ENCODE results near the gene FCHSD2. TPM values are rescaled to one million over a fixed set of nuclear protein-coding genes. Genes with fewer than 3 reads are reported as not detected.

The FCHSD2 gene
- total and polyA plus RNA-seq, 3 experiments from 2014 or later, result 21.2 to 28.3 (median 28.0) TPM

- no peaks in the 10 kb centered on the region for H3K9me3 ChIP-seq (ENCODE audit: low read length)
- no peak overlapping the region for H3K4me3 ChIP-seq (ENCODE audit: low read length)
- ChIA-PET POLR2A (no interaction called here), CTCF (interaction anchor here (1.4 to 1.8 kb wide), 3 partner anchors 8 to 10 kb away, joined by 3 to 8 read pairs (median 4); no protein-coding TSS in a partner anchor)
- Mint-ChIP-seq H3K36me3 (no peaks in the 10 kb centered on the region), H3K4me3 (no peak overlapping the region), H3K27me3 (peaks cover 10 to 24% of the 10 kb centered on the region in 2 donors), H3K27ac (no peak overlapping the region), H3K4me1 (peaks cover 3 to 4% (median 4%) of the 10 kb centered on the region in 3 donors), H3K9me3 (no peaks in the 10 kb centered on the region)
- H3K4me1 ChIP-seq (ENCODE audit: insufficient read depth, low read length), result peaks cover 3% of the 10 kb centered on the region
- H3K27ac ChIP-seq (ENCODE audit: low read depth, low read length), result no peak overlapping the region
- H3K36me3 ChIP-seq (ENCODE audit: insufficient read depth, low read length), result no peaks in the 10 kb centered on the region
- no peaks in the 10 kb centered on the region for H3K27me3 ChIP-seq (ENCODE audit: insufficient read depth, low read length, poor library complexity, severe bottlenecking)
- no peak for DNase-seq
Measured at GRCh38 chr11:73186294-73186850, 44.3 kb upstream of the FCHSD2 start.

- Mint-ChIP-seq H3K9me3 (no peaks in the 10 kb centered on the region), H3K27ac (no peak overlapping the region), H3K4me3 (no peak overlapping the region), H3K27me3 (peaks cover 10 to 24% of the 10 kb centered on the region in 2 donors), H3K36me3 (no peaks in the 10 kb centered on the region), H3K4me1 (peaks cover 3 to 4% (median 4%) of the 10 kb centered on the region in 3 donors)
- no peak for DNase-seq
- POLR2A ChIA-PET, result no interaction called here
- H3K4me3 ChIP-seq (ENCODE audit: low read length), result no peak overlapping the region
- no peaks in the 10 kb centered on the region for H3K36me3 ChIP-seq (ENCODE audit: insufficient read depth, low read length)
- no peaks in the 10 kb centered on the region for H3K27me3 ChIP-seq (ENCODE audit: insufficient read depth, low read length, poor library complexity, severe bottlenecking)
- no peak overlapping the region for H3K27ac ChIP-seq (ENCODE audit: low read depth, low read length)
- CTCF ChIA-PET, result interaction anchor here (0.6 to 1.9 kb wide), 5 partner anchors 8 to 150 kb away, joined by 3 to 8 read pairs (median 4); no protein-coding TSS in a partner anchor
- peaks cover 3% of the 10 kb centered on the region for H3K4me1 ChIP-seq (ENCODE audit: insufficient read depth, low read length)
- H3K9me3 ChIP-seq (ENCODE audit: low read length), result no peaks in the 10 kb centered on the region
Measured at GRCh38 chr11:73185680-73186293, 43.7 kb upstream of the FCHSD2 start.

- H3K27me3 ChIP-seq (ENCODE audit: insufficient read depth, low read length, poor library complexity, severe bottlenecking), result no peaks in the 10 kb centered on the region
- ChIA-PET POLR2A (no interaction called here), CTCF (interaction anchor here (0.6 to 1.9 kb wide), 6 partner anchors 9 to 354 kb away, joined by 3 to 4 read pairs (median 3); no protein-coding TSS in a partner anchor)
- no peaks in the 10 kb centered on the region for H3K9me3 ChIP-seq (ENCODE audit: low read length)
- Mint-ChIP-seq H3K36me3 (no peaks in the 10 kb centered on the region), H3K27ac (no peak overlapping the region), H3K4me1 (peaks cover 3 to 4% (median 4%) of the 10 kb centered on the region in 3 donors), H3K4me3 (no peak overlapping the region), H3K27me3 (peaks cover 10 to 24% of the 10 kb centered on the region in 2 donors), H3K9me3 (no peaks in the 10 kb centered on the region)
- no peak overlapping the region for H3K27ac ChIP-seq (ENCODE audit: low read depth, low read length)
- peaks cover 3% of the 10 kb centered on the region for H3K4me1 ChIP-seq (ENCODE audit: insufficient read depth, low read length)
- no peak overlapping the region for H3K4me3 ChIP-seq (ENCODE audit: low read length)
- H3K36me3 ChIP-seq (ENCODE audit: insufficient read depth, low read length), result no peaks in the 10 kb centered on the region
- DNase-seq, result peak in 4 of 5 donors; percentile 17 to 53 (median 21)
Measured at GRCh38 chr11:73184953-73185671, 43.0 kb upstream of the FCHSD2 start.

GRCh38 chr11:73182824-73183321 is 40.8 kb upstream of the FCHSD2 start:
- ChIA-PET POLR2A (no interaction called here), CTCF (no interaction called here)
- H3K4me3 Mint-ChIP-seq, result no peak overlapping the region
- H3K36me3 Mint-ChIP-seq, result no peaks in the 10 kb centered on the region
- Histone ChIP-seq H3K4me3 (ENCODE audit: low read length) (no peak overlapping the region), H3K27ac (ENCODE audit: low read depth, low read length) (no peak overlapping the region), H3K9me3 (ENCODE audit: low read length) (no peaks in the 10 kb centered on the region), H3K27me3 (ENCODE audit: insufficient read depth, low read length, poor library complexity, severe bottlenecking) (no peaks in the 10 kb centered on the region), H3K36me3 (ENCODE audit: insufficient read depth, low read length) (no peaks in the 10 kb centered on the region), H3K4me1 (ENCODE audit: insufficient read depth, low read length) (peaks cover 3% of the 10 kb centered on the region)
- H3K4me1 Mint-ChIP-seq, result peaks cover 3 to 9% (median 7%) of the 10 kb centered on the region in 3 donors
- H3K9me3 Mint-ChIP-seq, result no peaks in the 10 kb centered on the region
- no peak overlapping the region for H3K27ac Mint-ChIP-seq
- no peak for DNase-seq
- peaks cover 8 to 19% of the 10 kb centered on the region in 2 donors for H3K27me3 Mint-ChIP-seq

- Histone ChIP-seq H3K36me3 (ENCODE audit: insufficient read depth, low read length) (no peaks in the 10 kb centered on the region), H3K4me1 (ENCODE audit: insufficient read depth, low read length) (no peaks in the 10 kb centered on the region), H3K9me3 (ENCODE audit: low read length) (no peaks in the 10 kb centered on the region), H3K4me3 (ENCODE audit: low read length) (no peak overlapping the region), H3K27ac (ENCODE audit: low read depth, low read length) (no peak overlapping the region), H3K27me3 (ENCODE audit: insufficient read depth, low read length, poor library complexity, severe bottlenecking) (no peaks in the 10 kb centered on the region)
- Mint-ChIP-seq H3K27me3 (peaks cover 3 to 7% of the 10 kb centered on the region in 2 donors), H3K4me3 (no peak overlapping the region), H3K9me3 (no peaks in the 10 kb centered on the region), H3K36me3 (no peaks in the 10 kb centered on the region), H3K27ac (no peak overlapping the region), H3K4me1 (peaks cover 0 to 6% (median 5%) of the 10 kb centered on the region in 3 donors)
- POLR2A ChIA-PET, result interaction anchor here (0.6 kb wide), 1 partner anchor 307 kb away, joined by 4 read pairs; no protein-coding TSS in a partner anchor
- no peak for DNase-seq
- CTCF ChIA-PET, result interaction anchor here (0.9 to 4.9 kb wide), 18 partner anchors 8 to 589 kb away, joined by 3 to 51 read pairs (median 4); partner anchors contain the start of gene FCHSD2
Measured at GRCh38 chr11:73178681-73179080, 36.6 kb upstream of the FCHSD2 start.

- no peaks in the 10 kb centered on the region for H3K36me3 ChIP-seq (ENCODE audit: insufficient read depth, low read length)
- H3K4me3 Mint-ChIP-seq, result peak overlapping the region in 1 of 7 donors; percentile 61
- no peaks in the 10 kb centered on the region for H3K9me3 Mint-ChIP-seq
- peak; percentile 60 to 84 (median 65) for DNase-seq
- no peaks in the 10 kb centered on the region for H3K27me3 ChIP-seq (ENCODE audit: insufficient read depth, low read length, poor library complexity, severe bottlenecking)
- POLR2A ChIA-PET, result interaction anchor here (1.3 kb wide), 1 partner anchor 36 kb away, joined by 8 read pairs; the partner anchor contains the start of gene FCHSD2
- no peaks in the 10 kb centered on the region for H3K36me3 Mint-ChIP-seq
- peaks cover under 1 to 1% of the 10 kb centered on the region in 2 donors for H3K27me3 Mint-ChIP-seq
- H3K27ac ChIP-seq (ENCODE audit: low read depth, low read length), result no peak overlapping the region
- H3K4me1 Mint-ChIP-seq, result peaks cover 0 to 6% (median 5%) of the 10 kb centered on the region in 3 donors
- H3K4me3 ChIP-seq (ENCODE audit: low read length), result no peak overlapping the region
- no peaks in the 10 kb centered on the region for H3K4me1 ChIP-seq (ENCODE audit: insufficient read depth, low read length)
- no peaks in the 10 kb centered on the region for H3K9me3 ChIP-seq (ENCODE audit: low read length)
- CTCF ChIA-PET, result interaction anchor here (0.6 to 4.9 kb wide), 38 partner anchors 8 to 588 kb away, joined by 3 to 51 read pairs (median 4); partner anchors contain the start of genes ATG16L2 and FCHSD2
- peak overlapping the region in 1 of 8 donors; percentile 66 for H3K27ac Mint-ChIP-seq
Measured at GRCh38 chr11:73177778-73178539, 35.8 kb upstream of the FCHSD2 start.

GRCh38 chr11:73177380-73177777 is 35.3 kb upstream of the FCHSD2 start:
- Mint-ChIP-seq H3K9me3 (no peaks in the 10 kb centered on the region), H3K36me3 (no peaks in the 10 kb centered on the region), H3K4me3 (no peak overlapping the region), H3K27ac (peak overlapping the region in 1 of 8 donors; percentile 66), H3K27me3 (no peaks in the 10 kb centered on the region), H3K4me1 (peaks cover 0 to 6% (median 5%) of the 10 kb centered on the region in 3 donors)
- CTCF ChIA-PET, result interaction anchor here (0.6 to 4.9 kb wide), 35 partner anchors 8 to 587 kb away, joined by 3 to 51 read pairs (median 4); partner anchors contain the start of genes ATG16L2 and FCHSD2
- Histone ChIP-seq H3K4me1 (ENCODE audit: insufficient read depth, low read length) (no peaks in the 10 kb centered on the region), H3K9me3 (ENCODE audit: low read length) (no peaks in the 10 kb centered on the region), H3K36me3 (ENCODE audit: insufficient read depth, low read length) (no peaks in the 10 kb centered on the region), H3K27me3 (ENCODE audit: insufficient read depth, low read length, poor library complexity, severe bottlenecking) (no peaks in the 10 kb centered on the region), H3K27ac (ENCODE audit: low read depth, low read length) (no peak overlapping the region), H3K4me3 (ENCODE audit: low read length) (no peak overlapping the region)
- POLR2A ChIA-PET, result interaction anchor here (1.3 kb wide), 1 partner anchor 35 kb away, joined by 8 read pairs; the partner anchor contains the start of gene FCHSD2
- no peak for DNase-seq

Measured in CD8-positive, alpha-beta memory T cell (primary cell).